Vagina (tissue), 2 donors: ENCODE data around the gene MTAP. TPM values are rescaled to one million over a fixed set of nuclear protein-coding genes. Genes with fewer than 3 reads are reported as not detected.

ENCODE experiments used
- DNase-seq, 2 donors: peaks; one replicate each; pipeline ENCODE4 v3.0.0-alpha.2; 2017; ENCODE audit errors: extremely low spot score in 2 of 2
- H3K27ac ChIP-seq: fragments of 200-600 bp; sonication (generic); one replicate; pipeline ENCODE4 v1.5.1; 2019
- H3K27me3 ChIP-seq: fragments of 200-600 bp; sonication (generic); one replicate; pipeline ENCODE4 v1.5.1; 2019
- H3K36me3 ChIP-seq, 2 donors: fragments of 200-600 bp; sonication (generic); one replicate each; pipeline ENCODE4 v1.5.1; 2017 to 2019
- H3K4me1 ChIP-seq: fragments of 200-600 bp; sonication (generic); one replicate; pipeline ENCODE4 v1.5.1; 2019
- H3K4me3 ChIP-seq, 2 donors: fragments of 200-600 bp; sonication (generic); 1 replicate in 1 of 2; 2 replicates in 1 of 2; pipeline ENCODE4 v1.5.1; 2016 to 2019
- H3K9me3 ChIP-seq: fragments of 200-600 bp; sonication (generic); one replicate; pipeline ENCODE4 v1.5.1; 2019
- CTCF ChIP-seq, 3 experiments: fragments of 450-650 bp in 2 of 3; fragments of 200-600 bp in 1 of 3; sonication (generic) in 1 of 3; IDR thresholded peaks; one replicate each; pipeline ENCODE4 v1.5.1; 2017 to 2019; ENCODE audit warnings: antibody characterized with exemption in 3 of 3, mild to moderate bottlenecking in 2 of 3, moderate library complexity in 2 of 3
- POLR2A ChIP-seq, 2 donors: fragments of 450-650 bp; IDR thresholded peaks; one replicate each; pipeline ENCODE4 v1.6.1; 2017; ENCODE audit warnings: antibody characterized with exemption in 2 of 2, mild to moderate bottlenecking in 2 of 2, moderate library complexity in 2 of 2
- POLR2AphosphoS5 ChIP-seq, 2 donors: sonication (generic); formaldehyde crosslinking; IDR thresholded peaks; one replicate each; pipeline ENCODE4 v1.9.0; 2017; ENCODE audit warnings: antibody characterized with exemption in 2 of 2, mild to moderate bottlenecking in 2 of 2, low read depth in 1 of 2; ENCODE audit not compliant: insufficient read depth in 1 of 2
- intact Hi-C: fragments of 100-400 bp; cut with DNase I; formaldehyde crosslinking; loops from one replicate; pipeline ENCODE4 v1.15.1; 2023
- total RNA-seq: library from RNA; depleted of rRNA; stranded (reverse); fragments of >200 nt; gene quantifications from one replicate; pipeline ENCODE4 v1.2.3, GENCODE V29; 2016

Gene MTAP
- total RNA-seq, 1 donor from 2014 or later, result 19.9 TPM

- Histone ChIP-seq H3K4me3 (peak overlapping the region; percentile 23 to 24), H3K27me3 (peaks cover 13% of the 10 kb centered on the region), H3K36me3 (no peaks in the 10 kb centered on the region), H3K4me1 (peaks cover 13% of the 10 kb centered on the region), H3K27ac (no peak overlapping the region), H3K9me3 (no peaks in the 10 kb centered on the region)
- DNase-seq, result no peak
- intact Hi-C loops, result no loop called here
- TF ChIP-seq POLR2A (IDR thresholded peaks at IDR 0.05) (no peak), POLR2AphosphoS5 (IDR thresholded peaks at IDR 0.05; ENCODE audit: insufficient read depth in 1 of 2, low read depth in 1 of 2) (peak in 1 of 2 donors; percentile 7)
Measured at GRCh38 chr9:21965401-21965951, 163.0 kb downstream of the MTAP start.

GRCh38 chr9:21966140-21966851 lies 163.9 kb downstream of the MTAP start:
- H3K4me1 ChIP-seq, result peaks cover 13% of the 10 kb centered on the region
- TF ChIP-seq POLR2A (IDR thresholded peaks at IDR 0.05), result no peak
- TF ChIP-seq POLR2AphosphoS5 (IDR thresholded peaks at IDR 0.05; ENCODE audit: insufficient read depth in 1 of 2, low read depth in 1 of 2), result no peak
- TF ChIP-seq CTCF (IDR thresholded peaks at IDR 0.05), result no peak

GRCh38 chr9:21967169-21967568 lies 164.7 kb downstream of the MTAP start:
- Histone ChIP-seq H3K4me1 (peaks cover 13% of the 10 kb centered on the region), H3K27me3 (peaks cover 21% of the 10 kb centered on the region), H3K27ac (no peak overlapping the region), H3K4me3 (no peak overlapping the region), H3K36me3 (no peaks in the 10 kb centered on the region), H3K9me3 (no peaks in the 10 kb centered on the region)
- intact Hi-C loops, result no loop called here
- no peak for DNase-seq
- TF ChIP-seq POLR2A (IDR thresholded peaks at IDR 0.05) (no peak), CTCF (IDR thresholded peaks at IDR 0.05) (no peak), POLR2AphosphoS5 (IDR thresholded peaks at IDR 0.05; ENCODE audit: insufficient read depth in 1 of 2, low read depth in 1 of 2) (no peak)

More at GRCh38 chr9:21966140-21966851, 163.9 kb downstream of the MTAP start:
- Histone ChIP-seq H3K27ac (no peak overlapping the region), H3K9me3 (no peaks in the 10 kb centered on the region), H3K36me3 (no peaks in the 10 kb centered on the region), H3K4me3 (no peak overlapping the region), H3K27me3 (peaks cover 21% of the 10 kb centered on the region)
- intact Hi-C loops, result no loop called here
- no peak for DNase-seq

- Histone ChIP-seq H3K27me3 (peaks cover 21% of the 10 kb centered on the region), H3K9me3 (no peaks in the 10 kb centered on the region), H3K27ac (no peak overlapping the region), H3K4me1 (peaks cover 13% of the 10 kb centered on the region), H3K36me3 (no peaks in the 10 kb centered on the region), H3K4me3 (no peak overlapping the region)
- DNase-seq, result no peak
- intact Hi-C loops, result no loop called here
- TF ChIP-seq POLR2AphosphoS5 (IDR thresholded peaks at IDR 0.05; ENCODE audit: insufficient read depth in 1 of 2, low read depth in 1 of 2), result no peak
Measured at GRCh38 chr9:21967702-21968101, 165.3 kb downstream of the MTAP start.

GRCh38 chr9:21968331-21969010 lies 166.0 kb downstream of the MTAP start:
- Histone ChIP-seq H3K36me3 (no peaks in the 10 kb centered on the region), H3K27ac (no peak overlapping the region), H3K9me3 (no peaks in the 10 kb centered on the region), H3K4me1 (peaks cover 13% of the 10 kb centered on the region), H3K4me3 (no peak overlapping the region), H3K27me3 (peaks cover 21% of the 10 kb centered on the region)
- TF ChIP-seq POLR2A (IDR thresholded peaks at IDR 0.05) (no peak), POLR2AphosphoS5 (IDR thresholded peaks at IDR 0.05; ENCODE audit: insufficient read depth in 1 of 2, low read depth in 1 of 2) (no peak), CTCF (IDR thresholded peaks at IDR 0.05) (no peak)
- DNase-seq, result no peak
- intact Hi-C loops, result no loop called here
